WERI-Rb-1 (cell line): ENCODE data around the gene CEP70.
"Not testable (repeated sequence)": the region's sequence is repeated elsewhere in the genome, so short reads cannot be mapped to it uniquely, and the experiment has no call there.

Source experiments
- DNase-seq: peaks from one replicate; pipeline ENCODE4 v3.0.0-alpha.2; 2020
- H3K27ac ChIP-seq: fragments of 250-450 bp; sonication (Bioruptor Pico); 2 replicates; pipeline ENCODE4 v1.5.1; 2020; ENCODE audit warnings: mild to moderate bottlenecking, moderate library complexity
- H3K27me3 ChIP-seq: fragments of 250-450 bp; sonication (Bioruptor Pico); 2 replicates; pipeline ENCODE4 v1.5.1; 2021; ENCODE audit warnings: mild to moderate bottlenecking, low read depth, moderate library complexity; ENCODE audit not compliant: insufficient read depth, severe bottlenecking
- H3K36me3 ChIP-seq: fragments of 250-450 bp; sonication (Bioruptor Pico); 2 replicates; pipeline ENCODE4 v1.5.1; 2020; ENCODE audit warnings: mild to moderate bottlenecking, moderate library complexity
- H3K4me3 ChIP-seq: 2 replicates; pipeline ENCODE4 v1.5.1; 2011; ENCODE audit warnings: low read depth, mild to moderate bottlenecking, control low read depth, low read length
- H3K9me3 ChIP-seq: fragments of 250-450 bp; sonication (Bioruptor Pico); 2 replicates; pipeline ENCODE4 v1.5.1; 2021; ENCODE audit warnings: mild to moderate bottlenecking, moderate library complexity; ENCODE audit not compliant: severe bottlenecking
- TF ChIP-seq, protein P1 (sequence below): IDR thresholded peaks from 2 replicates; pipeline ENCODE4 v1.5.1; 2011; ENCODE audit warnings: low read depth, mild to moderate bottlenecking, control low read depth, inconsistent platforms, low read length

CEP70 gene

DNA sequence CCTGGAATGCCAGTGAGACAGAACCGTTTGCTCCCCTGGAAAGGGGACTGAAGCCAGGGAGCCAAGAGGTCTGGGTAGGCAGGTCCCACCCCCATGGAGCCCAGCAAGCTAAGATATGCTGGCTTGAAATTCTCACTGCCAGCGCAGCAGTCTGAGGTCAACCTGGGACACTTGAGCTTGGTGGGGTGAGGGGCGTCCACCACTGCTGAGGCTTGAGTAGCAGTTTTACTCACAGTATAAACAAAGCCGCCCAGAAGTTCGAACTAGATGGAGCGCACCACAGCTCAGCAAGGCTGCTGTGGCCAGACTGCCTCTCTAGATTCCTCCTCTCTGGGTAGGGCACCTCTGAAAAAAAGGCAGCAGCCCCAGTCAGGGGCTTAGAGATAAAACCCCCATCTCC, 33.6 kb downstream of the CEP70 start:
- Histone ChIP-seq H3K4me3 (no peak overlapping the region), H3K9me3 (no peaks in the 10 kb centered on the region), H3K36me3 (no peaks in the 10 kb centered on the region), H3K27me3 (no peaks in the 10 kb centered on the region), H3K27ac (no peak overlapping the region)
- TF ChIP-seq, protein P1, sequence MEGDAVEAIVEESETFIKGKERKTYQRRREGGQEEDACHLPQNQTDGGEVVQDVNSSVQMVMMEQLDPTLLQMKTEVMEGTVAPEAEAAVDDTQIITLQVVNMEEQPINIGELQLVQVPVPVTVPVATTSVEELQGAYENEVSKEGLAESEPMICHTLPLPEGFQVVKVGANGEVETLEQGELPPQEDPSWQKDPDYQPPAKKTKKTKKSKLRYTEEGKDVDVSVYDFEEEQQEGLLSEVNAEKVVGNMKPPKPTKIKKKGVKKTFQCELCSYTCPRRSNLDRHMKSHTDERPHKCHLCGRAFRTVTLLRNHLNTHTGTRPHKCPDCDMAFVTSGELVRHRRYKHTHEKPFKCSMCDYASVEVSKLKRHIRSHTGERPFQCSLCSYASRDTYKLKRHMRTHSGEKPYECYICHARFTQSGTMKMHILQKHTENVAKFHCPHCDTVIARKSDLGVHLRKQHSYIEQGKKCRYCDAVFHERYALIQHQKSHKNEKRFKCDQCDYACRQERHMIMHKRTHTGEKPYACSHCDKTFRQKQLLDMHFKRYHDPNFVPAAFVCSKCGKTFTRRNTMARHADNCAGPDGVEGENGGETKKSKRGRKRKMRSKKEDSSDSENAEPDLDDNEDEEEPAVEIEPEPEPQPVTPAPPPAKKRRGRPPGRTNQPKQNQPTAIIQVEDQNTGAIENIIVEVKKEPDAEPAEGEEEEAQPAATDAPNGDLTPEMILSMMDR, result no peak
- no peak for DNase-seq

DNA sequence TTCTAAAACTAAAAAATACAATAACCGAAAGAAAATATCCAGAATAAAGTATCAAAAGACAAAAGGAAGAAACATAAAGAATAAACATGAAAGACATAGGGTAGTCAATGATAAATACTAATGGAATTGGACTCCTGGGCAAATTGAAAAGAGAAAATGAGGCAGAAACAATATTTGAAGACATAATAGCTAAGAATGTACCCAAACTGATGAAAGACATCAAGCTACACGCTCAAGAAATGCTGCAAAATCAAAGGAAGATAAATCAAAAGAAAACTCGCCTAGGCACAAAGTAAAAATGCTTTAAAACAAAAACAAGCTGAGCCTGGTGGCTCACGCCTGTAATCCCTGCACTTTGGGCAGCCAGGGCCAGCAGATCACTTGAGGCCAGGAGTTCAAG, 34.9 kb downstream of the CEP70 start:
- H3K36me3 ChIP-seq, result no peaks in the 10 kb centered on the region
- no peak for DNase-seq
- no peaks in the 10 kb centered on the region for H3K9me3 ChIP-seq
- no peak overlapping the region for H3K27ac ChIP-seq
- no peaks in the 10 kb centered on the region for H3K27me3 ChIP-seq
- H3K4me3 ChIP-seq, result no peak overlapping the region
- TF ChIP-seq, protein P1, result no peak

DNA sequence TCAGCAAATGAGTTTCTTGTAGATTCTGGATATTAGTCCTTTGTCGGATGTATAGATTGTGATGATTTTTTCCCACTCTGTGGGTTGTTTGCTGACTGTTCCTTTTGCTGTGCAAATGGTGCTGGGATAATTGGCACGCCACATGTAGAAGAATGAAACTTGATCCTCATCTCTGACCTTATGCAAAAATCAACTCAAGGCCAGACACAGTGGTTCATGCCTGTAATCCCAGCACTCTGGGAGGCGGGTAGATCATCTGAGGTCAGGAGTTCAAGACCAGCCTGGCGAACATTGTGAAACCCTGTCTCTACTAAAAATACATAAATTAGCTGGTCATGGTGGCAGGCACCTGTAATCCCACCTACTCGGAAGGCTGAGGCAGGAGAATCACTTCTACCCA, 39.3 kb downstream of the CEP70 start:
- H3K27ac ChIP-seq, H3K4me3 ChIP-seq, H3K9me3 ChIP-seq, H3K36me3 ChIP-seq, H3K27me3 ChIP-seq, DNase-seq: not testable (repeated sequence)

DNA sequence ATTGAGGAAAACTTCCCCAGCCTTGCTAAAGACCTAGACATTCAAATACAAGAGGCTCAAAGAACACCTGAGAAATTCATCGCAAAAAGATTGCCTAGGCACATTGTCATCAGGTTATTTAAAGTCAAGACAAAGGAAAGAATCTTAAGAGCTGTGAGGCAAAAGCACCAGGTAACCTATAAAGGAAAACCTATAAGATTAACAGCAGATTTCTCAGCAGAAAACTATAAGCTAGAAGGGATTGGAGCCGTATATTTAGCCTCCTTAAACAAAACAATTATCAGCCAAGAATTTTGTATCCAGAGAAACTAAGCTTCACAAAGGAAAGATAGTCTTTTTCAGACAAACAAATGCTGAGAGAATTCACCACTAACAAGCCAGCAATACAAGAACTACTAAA, 43.1 kb downstream of the CEP70 start:
- H3K27ac ChIP-seq, H3K4me3 ChIP-seq, DNase-seq, H3K9me3 ChIP-seq, H3K27me3 ChIP-seq, H3K36me3 ChIP-seq: not testable (repeated sequence)

DNA sequence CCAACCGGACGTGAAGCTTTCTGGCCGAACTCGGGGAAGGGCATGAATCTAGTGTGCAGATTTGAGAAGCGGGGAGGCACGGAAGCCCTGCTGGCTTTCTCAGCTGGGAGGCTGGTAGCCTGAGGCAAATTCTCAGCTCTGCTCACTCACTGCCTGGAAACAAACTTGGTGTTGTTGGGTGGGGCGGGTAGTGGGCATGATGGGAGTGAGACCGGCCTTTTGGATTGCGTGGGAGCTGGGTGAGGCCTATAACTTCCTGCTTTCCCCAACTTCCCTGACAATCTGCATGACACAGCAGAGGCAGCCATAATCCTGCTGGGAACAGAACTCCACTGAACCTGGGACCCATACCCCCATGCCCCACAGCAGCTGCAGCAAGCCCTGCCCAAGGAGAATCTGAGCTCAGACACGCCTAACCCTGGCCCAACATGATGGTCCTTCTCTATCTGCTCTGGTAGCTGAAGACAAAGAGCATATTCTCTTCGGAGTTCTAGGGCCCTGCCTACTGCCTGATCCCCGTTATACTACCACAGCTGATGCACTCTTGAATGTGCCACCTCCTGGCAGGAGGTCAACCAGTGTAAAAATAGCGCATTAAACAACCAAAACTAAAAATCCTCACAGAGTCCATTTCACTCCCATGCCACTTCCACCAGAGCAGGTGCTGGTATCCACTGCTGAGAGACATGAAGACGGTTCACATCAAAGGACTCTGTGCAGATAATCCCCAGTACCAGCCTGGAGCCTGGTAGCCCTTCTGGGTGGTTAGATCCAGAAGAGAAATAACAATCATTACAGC, 44.7 kb downstream of the CEP70 start:
- Histone ChIP-seq H3K27me3 (no peaks in the 10 kb centered on the region), H3K27ac (no peak overlapping the region), H3K36me3 (peaks cover 4% of the 10 kb centered on the region), H3K9me3 (peaks cover 17% of the 10 kb centered on the region), H3K4me3 (no peak overlapping the region)
- TF ChIP-seq, protein P1, result no peak
- DNase-seq, result no peak

DNA sequence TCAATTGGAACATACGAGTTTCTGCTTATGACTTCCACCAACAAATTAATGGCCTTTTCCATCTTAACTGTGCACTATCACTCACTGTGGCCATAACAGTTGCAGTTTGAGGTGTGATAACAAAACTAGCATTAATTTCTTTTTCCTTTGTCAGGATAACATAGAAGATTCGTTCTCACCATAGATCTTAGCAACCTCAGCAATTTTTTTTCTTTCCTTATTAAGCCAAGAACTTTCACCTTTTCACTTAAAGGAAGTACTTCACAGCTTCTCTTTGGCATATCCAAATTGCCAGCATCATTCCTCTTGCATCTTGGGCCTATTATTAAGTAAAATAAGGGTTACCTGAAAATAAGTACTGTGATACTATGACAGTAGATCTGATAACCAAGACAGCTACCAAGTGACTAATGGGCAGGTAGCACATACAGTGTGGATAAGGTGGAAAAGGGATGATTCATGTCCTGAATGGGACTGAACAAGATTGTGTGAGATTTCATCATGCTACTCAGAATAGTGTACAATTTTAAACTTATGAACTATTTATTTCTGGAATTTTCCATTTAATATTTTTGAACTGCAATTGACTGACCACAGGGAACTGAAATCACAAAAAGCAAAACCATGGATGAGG, 46.6 kb downstream of the CEP70 start:
- H3K4me3 ChIP-seq, result no peak overlapping the region
- H3K36me3 ChIP-seq, result peaks cover 4% of the 10 kb centered on the region
- TF ChIP-seq, protein P1, result no peak
- DNase-seq, result no peak
- H3K27ac ChIP-seq, result no peak overlapping the region
- no peaks in the 10 kb centered on the region for H3K27me3 ChIP-seq
- peaks cover 18% of the 10 kb centered on the region for H3K9me3 ChIP-seq
